ENCODE data around the gene TXNRD2.

The TXNRD2 gene

DNA sequence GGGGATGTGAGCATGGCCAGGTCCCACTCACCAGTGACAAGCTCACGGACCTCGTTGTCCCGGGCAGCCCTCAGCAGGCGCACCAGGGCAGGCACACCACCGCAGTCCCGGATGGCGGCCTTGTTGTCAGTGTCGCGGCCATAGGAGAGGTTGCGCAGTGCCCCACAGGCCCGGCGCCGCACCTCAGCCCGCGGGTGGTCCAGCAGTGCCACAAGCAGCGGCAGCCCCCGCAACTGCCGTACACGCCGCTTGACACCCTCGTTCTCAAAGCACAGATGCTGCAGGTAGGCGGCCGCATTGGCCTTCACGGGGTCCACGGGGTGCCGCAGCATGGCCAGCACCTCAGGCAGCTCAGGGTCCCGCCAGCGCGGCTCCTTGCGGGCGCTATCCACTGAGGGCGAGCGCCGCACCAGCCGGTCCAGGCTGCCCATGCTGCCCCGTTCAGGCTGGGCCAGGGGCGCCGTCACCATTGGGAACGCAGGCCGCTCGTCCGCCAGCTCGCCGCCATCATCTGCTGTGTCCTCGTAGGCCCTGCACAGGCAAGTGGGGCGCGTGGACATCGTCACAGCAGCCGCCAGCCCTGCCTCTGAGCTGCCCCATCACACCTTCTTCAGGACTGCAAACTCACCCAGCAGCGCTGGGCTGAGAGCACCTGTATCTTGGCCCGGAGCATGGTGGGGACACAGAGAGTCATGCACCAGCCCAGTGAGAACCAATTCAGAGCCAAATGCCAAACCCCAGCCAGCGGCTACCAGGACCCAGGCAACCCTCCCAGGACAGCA lies 38.3 kb upstream of the TXNRD2 start:
- DNase-seq: no peak

DNA sequence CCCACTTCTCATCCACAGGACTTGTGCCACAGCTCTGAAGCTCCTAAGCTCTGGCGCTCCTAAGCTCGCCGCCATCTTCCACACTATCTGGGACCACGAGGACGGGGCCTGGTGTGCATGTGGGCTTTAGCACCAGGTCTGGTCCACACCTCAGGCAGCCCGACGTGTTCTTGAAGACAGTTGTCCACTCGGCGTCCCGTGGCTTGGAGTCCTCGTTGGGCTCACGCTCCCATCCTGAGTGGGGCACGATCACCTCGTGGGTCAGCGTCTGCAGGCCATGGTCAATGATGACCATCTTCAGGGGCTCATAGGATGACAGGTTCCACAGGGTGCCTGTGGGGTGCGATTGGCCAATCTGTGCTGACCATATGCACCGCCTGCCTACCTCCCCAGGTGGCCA lies 37.1 kb upstream of the TXNRD2 start:
- no peak for DNase-seq

- no peak for DNase-seq
Measured at GRCh38 chr22:19977296-19978243, 36.0 kb upstream of the TXNRD2 start.

GRCh38 chr22:19976671-19977070 lies 35.1 kb upstream of the TXNRD2 start:
- no peak for DNase-seq

GRCh38 chr22:19975707-19976035 lies 34.1 kb upstream of the TXNRD2 start:
- no peak for DNase-seq

GRCh38 chr22:19974935-19975706 lies 33.5 kb upstream of the TXNRD2 start:
- DNase-seq: no peak

DNA sequence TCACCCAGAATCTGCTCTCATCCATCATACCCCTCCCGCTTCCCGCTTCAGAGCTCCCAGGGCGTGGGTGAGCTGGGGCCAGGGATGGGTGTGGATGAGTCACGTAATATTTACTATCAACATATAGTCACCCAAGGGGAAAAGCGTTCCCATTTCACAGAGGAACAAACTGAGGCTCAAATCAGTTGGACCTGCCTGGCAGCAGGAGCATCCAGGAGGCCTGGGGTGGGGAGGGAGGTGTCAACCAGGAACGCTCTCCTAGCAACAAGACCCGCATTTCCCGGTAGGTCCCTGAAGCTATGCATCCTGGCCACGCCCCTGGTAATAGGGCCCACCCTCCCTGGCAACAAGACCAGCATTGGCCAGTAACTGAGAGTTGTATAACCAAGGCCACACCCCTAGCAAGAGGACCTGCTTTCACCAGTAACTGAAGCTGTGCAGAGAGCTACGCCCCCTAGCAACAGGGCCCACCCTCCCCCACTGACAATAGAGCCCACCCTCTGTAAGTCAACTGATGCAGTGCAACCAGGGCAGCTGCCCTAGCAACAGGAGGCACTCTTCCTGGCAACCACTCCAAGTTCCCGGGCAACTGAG lies 32.7 kb upstream of the TXNRD2 start:
- peak; percentile 66 for DNase-seq

DNA sequence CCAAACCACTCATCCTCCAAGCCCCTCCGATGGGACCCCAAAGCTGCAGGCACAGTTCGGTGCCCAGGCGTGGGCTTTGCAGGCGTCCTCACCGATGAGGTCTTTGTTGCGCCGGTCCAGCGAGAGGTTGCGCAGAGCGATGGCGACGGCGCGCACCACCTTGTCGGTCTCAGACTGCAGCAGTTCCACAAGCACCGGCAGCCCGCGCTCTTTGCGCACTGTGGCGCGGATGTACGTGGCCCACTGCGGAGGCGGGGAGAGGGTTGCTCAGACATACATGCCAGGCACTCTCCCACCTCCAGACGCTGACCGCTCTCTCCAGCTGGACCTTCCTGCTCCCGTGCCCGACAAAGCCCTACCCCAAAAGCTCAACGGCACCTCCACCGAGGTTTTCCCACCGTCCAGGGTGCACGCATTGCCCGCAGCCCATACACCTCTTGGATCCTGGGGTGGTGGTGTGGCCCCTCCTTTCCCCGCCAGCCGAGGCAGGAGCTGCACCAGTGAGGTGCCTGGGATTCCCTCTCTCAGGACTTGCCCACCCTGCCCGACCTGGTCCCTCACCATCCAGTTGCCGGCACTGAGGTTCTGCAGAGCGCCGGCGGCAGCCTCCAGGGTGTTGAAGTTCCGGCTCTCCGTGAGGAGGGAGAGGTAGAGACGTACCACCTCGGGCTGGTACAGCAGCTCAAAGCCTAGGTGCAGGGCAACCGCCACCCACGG lies 32.1 kb upstream of the TXNRD2 start:
- no peak for DNase-seq

DNA sequence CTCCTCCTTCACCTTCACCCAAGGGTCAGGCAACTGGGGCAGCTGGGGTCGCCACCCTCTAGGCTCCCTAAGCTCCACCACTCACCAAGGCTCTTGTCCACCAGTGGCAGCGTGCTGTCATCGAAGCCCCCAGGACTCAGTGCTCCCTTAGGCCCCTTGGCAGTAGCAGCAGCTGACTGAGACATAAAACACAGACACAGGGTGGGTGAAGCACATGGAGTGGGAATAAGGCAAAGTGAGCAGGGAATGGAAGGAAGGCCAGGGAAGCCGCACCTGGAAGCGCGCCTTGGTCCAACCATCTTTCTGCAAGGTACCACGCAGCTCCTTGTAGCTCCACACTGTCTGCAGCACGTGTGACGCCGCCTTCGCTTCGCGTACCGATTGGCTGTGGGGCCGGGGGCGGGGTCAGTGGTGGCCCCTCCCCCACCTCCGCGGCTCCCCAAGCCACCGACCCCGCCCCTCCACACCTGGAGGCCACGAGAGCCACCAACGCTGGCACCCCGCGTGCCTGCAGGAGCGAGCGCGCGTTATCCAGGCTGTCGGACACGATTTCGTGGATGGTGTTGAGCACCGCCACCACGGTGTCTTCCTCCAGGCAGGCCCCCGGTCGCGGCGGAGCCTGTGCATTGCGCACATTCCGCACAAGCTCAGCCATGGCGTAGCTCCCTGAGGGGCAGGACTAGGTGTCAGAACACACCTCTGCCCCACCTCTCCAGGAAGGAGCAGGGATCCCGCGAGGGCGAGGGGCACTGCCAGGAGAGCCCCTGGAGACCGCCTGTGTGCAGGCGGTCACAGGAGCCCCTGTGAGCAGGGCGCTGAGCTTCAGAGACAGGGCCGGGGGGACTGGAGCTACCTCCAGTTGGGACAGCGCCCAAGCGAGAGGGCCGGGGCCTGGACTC lies 31.3 kb upstream of the TXNRD2 start:
- no peak for DNase-seq

DNA sequence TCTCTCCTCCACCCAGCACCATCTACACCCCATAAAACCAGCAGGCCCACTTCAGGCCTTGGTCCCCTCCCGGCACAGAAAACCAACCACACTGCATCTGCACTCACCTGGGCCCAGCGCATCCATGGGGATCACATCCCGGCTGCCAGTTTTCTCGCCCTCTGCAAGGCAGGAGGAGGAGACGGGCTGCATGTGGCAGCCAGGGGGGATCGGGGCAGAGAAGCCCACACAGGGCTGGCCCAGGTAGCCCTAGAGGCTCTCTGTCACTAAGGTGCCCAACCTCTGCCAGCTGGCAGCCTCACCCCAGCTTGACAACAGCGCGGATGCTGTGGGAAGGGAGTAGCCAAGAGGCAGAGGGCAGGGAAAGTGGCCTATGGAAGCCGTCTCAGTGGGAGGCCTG lies 30.6 kb upstream of the TXNRD2 start:
- no peak for DNase-seq

DNA sequence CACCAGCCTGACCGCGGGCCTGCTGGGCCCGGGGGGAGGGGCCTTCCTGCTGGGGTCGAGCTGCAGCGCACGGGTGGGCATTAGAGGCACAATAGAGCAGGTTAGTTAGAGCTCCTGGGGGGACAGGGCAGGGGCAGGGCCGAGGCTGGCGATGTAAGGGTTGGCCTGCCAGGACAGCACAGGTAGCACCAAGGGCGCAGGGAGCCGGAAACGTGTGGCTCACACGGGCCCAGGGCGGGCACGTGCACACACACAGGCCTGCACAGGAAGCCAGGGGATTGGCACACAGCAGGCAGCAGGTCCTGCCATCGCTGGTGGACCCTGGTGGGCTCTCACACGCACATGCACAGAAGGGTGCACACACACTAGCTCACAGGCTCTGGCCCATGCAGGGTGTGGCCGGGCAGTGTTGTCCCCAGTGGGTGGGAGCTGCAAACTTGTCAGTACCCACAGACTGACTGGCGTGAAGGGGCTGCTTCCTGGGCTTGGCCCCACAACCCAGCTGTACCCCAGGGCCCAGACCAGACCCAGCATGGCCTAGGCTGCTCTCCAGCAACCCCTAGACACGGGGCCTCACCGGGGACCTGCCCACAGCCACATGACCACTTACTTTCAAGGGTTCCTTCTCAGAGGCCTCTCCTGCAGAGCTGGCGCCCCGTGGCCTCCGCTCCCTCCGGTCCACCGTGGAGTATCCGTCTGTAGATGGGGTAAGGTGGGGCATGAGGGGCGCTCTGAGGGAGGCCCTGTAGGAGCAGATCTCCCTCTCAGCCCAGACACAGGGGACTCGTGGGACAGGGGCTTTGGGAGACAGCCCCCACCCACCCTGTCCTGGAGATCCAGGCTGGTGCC lies 29.9 kb upstream of the TXNRD2 start:
- DNase-seq: no peak

GRCh38 chr22:19970479-19971275 lies 29.1 kb upstream of the TXNRD2 start:
- DNase-seq: no peak

DNA sequence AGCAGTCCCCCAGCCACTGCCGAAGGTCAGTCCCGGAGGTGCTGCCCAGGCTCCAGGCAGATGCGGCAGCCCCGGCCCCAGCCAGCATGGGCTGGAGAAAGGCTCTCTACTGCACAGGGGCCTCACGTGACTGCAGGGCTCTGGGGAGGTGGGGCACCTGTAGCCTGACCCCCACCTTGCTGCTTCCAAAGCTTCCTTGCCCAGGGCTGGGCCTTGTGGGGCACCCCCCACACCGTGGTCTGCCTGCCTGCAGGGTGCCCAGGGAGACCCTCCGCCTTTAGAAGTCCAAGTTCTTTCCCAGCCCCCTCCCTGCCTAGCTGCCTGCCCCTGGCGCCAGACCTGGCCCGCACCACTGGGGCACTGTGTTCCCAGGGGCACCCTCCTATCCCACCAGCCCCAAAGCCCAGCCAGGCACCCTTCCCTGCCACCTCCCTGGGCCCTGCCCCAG lies 28.4 kb upstream of the TXNRD2 start:
- DNase-seq: no peak

DNA sequence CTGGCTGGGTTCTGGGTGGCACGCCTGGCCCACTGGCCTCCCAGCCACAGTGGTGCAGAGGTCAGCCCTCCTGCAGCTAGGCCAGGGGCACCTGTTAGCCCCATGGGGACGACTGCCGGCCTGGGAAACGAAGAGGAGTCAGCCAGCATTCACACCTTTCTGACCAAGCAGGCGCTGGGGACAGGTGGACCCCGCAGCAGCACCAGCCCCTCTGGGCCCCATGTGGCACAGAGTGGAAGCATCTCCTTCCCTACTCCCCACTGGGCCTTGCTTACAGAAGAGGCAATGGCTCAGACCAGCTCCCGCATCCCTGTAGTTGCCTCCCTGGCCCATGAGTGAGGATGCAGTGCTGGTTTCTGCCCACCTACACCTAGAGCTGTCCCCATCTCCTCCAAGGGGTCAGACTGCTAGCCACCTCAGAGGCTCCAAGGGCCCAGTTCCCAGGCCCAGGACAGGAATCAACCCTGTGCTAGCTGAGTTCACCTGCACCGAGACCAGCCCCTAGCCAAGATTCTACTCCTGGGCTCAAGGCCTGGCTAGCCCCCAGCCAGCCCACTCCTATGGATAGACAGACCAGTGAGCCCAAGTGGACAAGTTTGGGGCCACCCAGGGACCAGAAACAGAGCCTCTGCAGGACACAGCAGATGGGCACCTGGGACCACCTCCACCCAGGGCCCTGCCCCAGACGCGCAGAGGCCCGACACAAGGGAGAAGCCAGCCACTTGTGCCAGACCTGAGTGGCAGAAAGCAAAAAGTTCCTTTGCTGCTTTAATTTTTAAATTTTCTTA lies 27.7 kb upstream of the TXNRD2 start:
- no peak for DNase-seq

DNA sequence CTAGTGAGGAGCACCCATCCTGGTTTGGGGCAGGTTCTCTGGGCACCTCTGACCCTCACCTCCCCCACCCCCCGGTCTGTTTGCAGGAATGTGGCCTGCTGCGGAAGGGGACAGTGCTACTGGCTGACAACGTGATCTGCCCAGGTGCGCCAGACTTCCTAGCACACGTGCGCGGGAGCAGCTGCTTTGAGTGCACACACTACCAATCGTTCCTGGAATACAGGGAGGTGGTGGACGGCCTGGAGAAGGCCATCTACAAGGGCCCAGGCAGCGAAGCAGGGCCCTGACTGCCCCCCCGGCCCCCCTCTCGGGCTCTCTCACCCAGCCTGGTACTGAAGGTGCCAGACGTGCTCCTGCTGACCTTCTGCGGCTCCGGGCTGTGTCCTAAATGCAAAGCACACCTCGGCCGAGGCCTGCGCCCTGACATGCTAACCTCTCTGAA lies 26.9 kb upstream of the TXNRD2 start:
- no peak for DNase-seq

GRCh38 chr22:19967850-19968449 lies 26.3 kb upstream of the TXNRD2 start:
- no peak for DNase-seq

DNA sequence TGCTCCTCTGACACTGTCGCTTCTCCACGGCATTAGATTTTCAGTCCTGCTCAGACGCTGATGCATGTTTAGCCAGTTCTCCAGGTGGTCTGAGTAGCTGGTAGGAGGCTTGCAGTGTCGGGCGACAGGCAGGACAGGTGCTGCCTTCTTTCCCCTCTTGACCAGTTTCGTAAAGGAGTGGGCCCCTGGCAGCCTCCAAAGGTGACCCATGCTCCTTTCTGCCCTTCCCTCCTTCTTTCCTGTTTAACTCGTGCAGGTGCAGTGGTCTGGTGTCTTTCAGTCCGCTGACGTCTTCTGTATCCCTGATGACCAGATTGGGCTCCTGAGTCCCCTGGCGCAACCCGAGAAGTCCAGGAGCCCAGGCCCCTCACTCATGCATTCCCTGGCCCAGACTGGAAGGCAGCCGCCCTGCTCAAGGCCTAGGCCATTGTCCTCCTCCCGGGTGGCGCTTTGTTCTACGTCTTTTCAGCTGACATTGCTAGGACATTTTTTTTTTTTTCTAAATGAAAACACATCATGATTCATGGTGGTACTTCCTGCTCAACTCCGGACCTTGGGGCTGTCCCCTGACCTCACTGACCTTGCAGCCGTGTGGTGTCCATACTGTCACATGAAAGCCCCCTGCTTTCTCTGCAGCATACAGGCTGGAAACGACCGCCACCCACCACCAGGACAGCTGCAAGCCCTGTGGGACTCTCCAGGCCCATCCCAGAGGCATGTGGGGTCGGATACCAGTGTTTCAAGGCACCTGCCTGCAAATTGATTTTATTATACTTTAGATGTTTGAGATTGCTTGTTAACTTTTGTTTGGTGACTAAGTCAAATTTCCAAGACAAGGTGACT lies 25.5 kb upstream of the TXNRD2 start:
- no peak for DNase-seq

Data from DMS79 (cell line).